Stomach (tissue), 9 donors: ENCODE measurements around the gene DPH6. TPM values are rescaled to one million over a fixed set of nuclear protein-coding genes. Genes with fewer than 3 reads are reported as not detected.

Experiments used
- DNase-seq, 2 donors: peaks; one replicate each; pipeline versions ENCODE4 v3.0.0 to v3.0.0-alpha.2; 2013 to 2019
- H3K27ac ChIP-seq, 5 donors: fragments of 200-600 bp in 4 of 5; sonication (generic) in 4 of 5; one replicate each; pipeline ENCODE4 v1.5.1; 2013 to 2019; ENCODE audit warnings: mild to moderate bottlenecking in 1 of 5, moderate library complexity in 1 of 5
- H3K27me3 ChIP-seq, 3 donors: fragments of 200-600 bp; sonication (generic); one replicate each; pipeline ENCODE4 v1.5.1; 2017 to 2019; ENCODE audit warnings: mixed run types in 1 of 3
- H3K36me3 ChIP-seq, 4 donors: fragments of 200-600 bp; sonication (generic); 1 replicate in 3 of 4; 2 replicates in 1 of 4; pipeline ENCODE4 v1.5.1; 2016 to 2019
- H3K4me1 ChIP-seq, 4 donors: fragments of 200-600 bp; sonication (generic); one replicate each; pipeline ENCODE4 v1.5.1; 2016 to 2019
- H3K4me3 ChIP-seq, 4 donors: fragments of 200-600 bp; sonication (generic) in 3 of 4; one replicate each; pipeline ENCODE4 v1.5.1; 2016 to 2019; ENCODE audit warnings: mild to moderate bottlenecking in 1 of 4
- H3K9me3 ChIP-seq, 4 donors: fragments of 200-600 bp; sonication (generic); one replicate each; pipeline ENCODE4 v1.5.1; 2016 to 2019
- EP300 ChIP-seq: sonication (generic); formaldehyde crosslinking; IDR thresholded peaks from one replicate; pipeline ENCODE4 v1.6.1; 2017; ENCODE audit warnings: antibody characterized with exemption
- POLR2A ChIP-seq, 4 donors: fragments of 450-650 bp; IDR thresholded peaks; one replicate each; pipeline ENCODE4 v1.6.1; 2016; ENCODE audit warnings: antibody characterized with exemption in 4 of 4, control low read depth in 2 of 4, mild to moderate bottlenecking in 1 of 4, moderate library complexity in 1 of 4
- POLR2AphosphoS5 ChIP-seq, 3 donors: sonication (generic); formaldehyde crosslinking; IDR thresholded peaks; one replicate each; pipeline ENCODE4 v1.6.1; 2016; ENCODE audit warnings: antibody characterized with exemption in 3 of 3
- WGBS, 5 donors: extraction: QIAGEN DNeasy Blood & Tissue Kit in 3 of 5; methylation state at CpG; one replicate each; pipeline versions ENCODE4 v1.1.5 to v1.1.7; 2013 to 2018; 5-methylcytosine and 5-hydroxymethylcytosine counted together
- intact Hi-C: fragments of 100-400 bp; cut with DNase I; formaldehyde crosslinking; loops from one replicate; pipeline ENCODE4 v1.15.1; 2023; ENCODE audit warnings: low total_unique reads
- polyA plus RNA-seq, 3 donors: library from polyadenylated mRNA; stranded (reverse); fragments of 200-250 nt; gene quantifications; one replicate each; pipeline ENCODE4 v1.2.3, GENCODE V29; 2013
- total RNA-seq, 5 donors: library from RNA; depleted of rRNA; stranded (reverse); fragments of >200 nt; gene quantifications; one replicate each; pipeline versions ENCODE4 v1.1.0 to v1.2.3, GENCODE V29; 2014 to 2016
- TF ChIP-seq, protein P1 (sequence below), 7 experiments: fragments of 450-650 bp in 4 of 7; fragments of 200-600 bp in 3 of 7; sonication (generic) in 3 of 7; IDR thresholded peaks; one replicate each; pipeline ENCODE4 v1.5.1; 2016 to 2019; ENCODE audit warnings: antibody characterized with exemption in 7 of 7, control low read depth in 2 of 7, mild to moderate bottlenecking in 1 of 7
- donor health status: healthy with polysubstance abuse.
- donor health status: Bipolar disorder and iron deficiency.
- donor health status: healthy.

Gene DPH6
- total and polyA plus RNA-seq, 8 donors: 6.1 to 52.3 (median 17.7) TPM

DNA sequence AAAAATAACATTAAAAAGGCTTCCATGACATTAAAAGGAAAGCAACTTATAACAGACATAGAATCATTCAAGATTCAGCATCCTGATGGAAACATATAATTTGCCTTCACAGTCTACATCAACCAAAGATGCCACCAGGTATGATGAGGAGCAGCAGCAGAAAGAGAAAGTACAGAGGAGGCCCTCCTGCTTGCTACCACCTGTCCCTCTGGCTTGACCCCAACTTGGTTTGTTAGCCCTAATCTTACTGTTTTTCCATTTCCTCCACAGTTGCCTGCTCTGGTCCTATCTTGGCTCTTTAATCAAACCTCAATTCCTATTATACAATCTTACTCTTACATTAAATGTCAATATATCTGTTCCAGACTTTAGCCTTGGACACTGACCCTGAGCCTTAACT lies 171.3 kb downstream of the DPH6 start:
- intact Hi-C loops: no loop called here
- Histone ChIP-seq H3K36me3 (peaks cover 0 to 32% (median 24%) of the 10 kb centered on the region in 4 donors), H3K27ac (no peak overlapping the region), H3K4me3 (no peak overlapping the region), H3K4me1 (no peaks in the 10 kb centered on the region), H3K9me3 (peaks cover 0 to 5% (median 0%) of the 10 kb centered on the region in 4 donors), H3K27me3 (no peaks in the 10 kb centered on the region)
- DNase-seq: no peak
- TF ChIP-seq POLR2A (IDR thresholded peaks at IDR 0.05) (no peak), EP300 (no peak), POLR2AphosphoS5 (IDR thresholded peaks at IDR 0.05) (no peak)
- TF ChIP-seq, protein P1, sequence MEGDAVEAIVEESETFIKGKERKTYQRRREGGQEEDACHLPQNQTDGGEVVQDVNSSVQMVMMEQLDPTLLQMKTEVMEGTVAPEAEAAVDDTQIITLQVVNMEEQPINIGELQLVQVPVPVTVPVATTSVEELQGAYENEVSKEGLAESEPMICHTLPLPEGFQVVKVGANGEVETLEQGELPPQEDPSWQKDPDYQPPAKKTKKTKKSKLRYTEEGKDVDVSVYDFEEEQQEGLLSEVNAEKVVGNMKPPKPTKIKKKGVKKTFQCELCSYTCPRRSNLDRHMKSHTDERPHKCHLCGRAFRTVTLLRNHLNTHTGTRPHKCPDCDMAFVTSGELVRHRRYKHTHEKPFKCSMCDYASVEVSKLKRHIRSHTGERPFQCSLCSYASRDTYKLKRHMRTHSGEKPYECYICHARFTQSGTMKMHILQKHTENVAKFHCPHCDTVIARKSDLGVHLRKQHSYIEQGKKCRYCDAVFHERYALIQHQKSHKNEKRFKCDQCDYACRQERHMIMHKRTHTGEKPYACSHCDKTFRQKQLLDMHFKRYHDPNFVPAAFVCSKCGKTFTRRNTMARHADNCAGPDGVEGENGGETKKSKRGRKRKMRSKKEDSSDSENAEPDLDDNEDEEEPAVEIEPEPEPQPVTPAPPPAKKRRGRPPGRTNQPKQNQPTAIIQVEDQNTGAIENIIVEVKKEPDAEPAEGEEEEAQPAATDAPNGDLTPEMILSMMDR (IDR thresholded peaks at IDR 0.05): no peak

DNA sequence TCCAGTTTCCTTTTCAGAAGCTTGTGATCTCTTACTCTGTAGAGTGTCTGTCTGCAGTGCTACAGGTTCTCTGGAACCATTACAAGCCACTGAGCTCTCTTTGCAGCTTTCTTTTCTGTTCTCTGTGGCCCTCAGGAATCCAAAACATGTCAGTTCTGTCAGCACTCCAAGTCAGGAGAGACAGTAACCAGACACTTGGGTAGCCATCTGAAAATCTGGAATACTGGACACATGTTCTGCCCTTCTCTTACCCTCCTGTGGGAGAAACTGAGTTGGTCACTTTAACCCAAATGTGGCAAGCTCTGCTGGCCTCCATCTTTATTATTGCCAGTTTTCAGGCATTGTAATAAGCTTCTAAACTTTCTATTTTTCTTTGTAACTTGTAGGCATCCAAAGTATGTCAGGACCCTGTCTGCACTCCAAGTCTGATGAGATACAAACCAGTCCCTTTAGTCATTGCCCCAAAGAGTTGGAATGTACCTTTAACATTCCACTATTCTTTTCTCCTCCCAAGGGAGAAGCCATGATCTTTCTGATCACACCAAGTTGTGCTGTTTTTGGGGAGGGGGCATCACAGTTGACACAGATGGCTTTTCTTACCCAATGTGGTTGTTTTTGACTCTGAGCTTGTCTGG lies 183.7 kb downstream of the DPH6 start:
- intact Hi-C loops: no loop called here
- no peaks in the 10 kb centered on the region for H3K4me1 ChIP-seq
- TF ChIP-seq EP300 (no peak), POLR2AphosphoS5 (IDR thresholded peaks at IDR 0.05) (no peak), POLR2A (IDR thresholded peaks at IDR 0.05) (no peak)
- TF ChIP-seq, protein P1 (IDR thresholded peaks at IDR 0.05): no peak
- H3K36me3 ChIP-seq: no peaks in the 10 kb centered on the region
- peaks cover 6 to 57% (median 40%) of the 10 kb centered on the region in 4 donors for H3K9me3 ChIP-seq
- no peak overlapping the region for H3K27ac ChIP-seq
- H3K27me3 ChIP-seq: no peaks in the 10 kb centered on the region
- H3K4me3 ChIP-seq: no peak overlapping the region
- DNase-seq: no peak

DNA sequence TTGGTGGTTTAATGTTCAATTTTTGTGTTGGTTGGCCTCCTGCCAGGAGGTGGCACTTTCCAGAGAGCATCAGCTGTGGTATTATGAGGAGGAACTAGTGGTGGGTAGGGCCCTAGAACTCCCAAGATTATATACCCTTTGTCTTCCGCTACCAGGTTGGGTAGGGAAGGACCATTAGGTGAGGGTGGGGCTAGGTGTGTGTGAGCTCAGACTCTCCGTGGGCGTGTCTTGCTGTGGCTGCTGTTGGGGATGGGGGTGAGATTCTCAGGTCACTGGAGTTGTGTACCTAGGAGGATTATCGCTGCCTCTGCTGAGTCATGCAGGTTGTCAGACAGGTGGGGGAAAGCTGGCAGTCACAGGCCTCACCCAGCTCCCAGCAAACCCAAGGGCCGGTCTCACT lies 187.1 kb downstream of the DPH6 start:
- DNase-seq: no peak
- H3K27me3 ChIP-seq: no peaks in the 10 kb centered on the region
- TF ChIP-seq EP300 (no peak), POLR2AphosphoS5 (IDR thresholded peaks at IDR 0.05) (no peak), POLR2A (IDR thresholded peaks at IDR 0.05) (no peak)
- TF ChIP-seq, protein P1 (IDR thresholded peaks at IDR 0.05): no peak
- no peak overlapping the region for H3K4me3 ChIP-seq
- intact Hi-C loops: no loop called here
- 77 to 100% (median 95%) methylated on average over 5 of the region's 5 CpGs for WGBS, 5 donors
- no peaks in the 10 kb centered on the region for H3K36me3 ChIP-seq
- H3K4me1 ChIP-seq: no peaks in the 10 kb centered on the region
- H3K9me3 ChIP-seq: peaks cover 11 to 80% (median 56%) of the 10 kb centered on the region in 4 donors
- no peak overlapping the region for H3K27ac ChIP-seq

DNA sequence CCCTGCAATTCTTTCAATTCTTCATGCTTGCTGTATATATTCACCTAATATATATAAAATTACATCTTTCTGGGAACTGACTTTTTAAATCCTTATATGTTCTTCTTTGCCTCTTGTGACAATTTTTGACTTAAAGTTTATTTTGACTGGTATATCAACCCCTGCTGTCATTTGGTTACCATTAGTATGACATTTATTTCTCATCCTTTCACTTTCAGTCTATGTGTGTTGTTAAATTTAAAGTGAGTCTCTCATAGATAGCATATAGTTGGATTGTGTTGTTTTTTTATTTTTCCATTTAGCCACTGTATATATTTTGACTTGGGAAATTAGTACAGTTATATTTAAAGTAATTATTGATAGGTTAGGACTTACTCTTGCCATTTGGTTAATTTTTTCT lies 194.9 kb downstream of the DPH6 start:
- H3K27ac ChIP-seq: no peak overlapping the region
- H3K36me3 ChIP-seq: no peaks in the 10 kb centered on the region
- H3K27me3 ChIP-seq: no peaks in the 10 kb centered on the region
- no peak for TF ChIP-seq POLR2AphosphoS5 (IDR thresholded peaks at IDR 0.05)
- TF ChIP-seq, protein P1 (IDR thresholded peaks at IDR 0.05): no peak
- no peak for TF ChIP-seq POLR2A (IDR thresholded peaks at IDR 0.05)
- no peak for TF ChIP-seq EP300
- H3K9me3 ChIP-seq: peaks cover 0 to 53% (median 24%) of the 10 kb centered on the region in 4 donors
- DNase-seq: no peak
- intact Hi-C loops: no loop called here
- H3K4me3 ChIP-seq: no peak overlapping the region
- H3K4me1 ChIP-seq: no peaks in the 10 kb centered on the region
